HG02840 (cell line): Measurements from ENCODE around the gene DAB1.

Source experiments
- ATAC-seq: cut with Tn5 transposase; IDR thresholded peaks from one replicate; pipeline ENCODE4 v1.9.1; 2021; ENCODE audit warnings: mild to moderate bottlenecking, moderate library complexity, moderate number of reproducible peaks; ENCODE audit not compliant: unreplicated experiment, low FRiP score

Gene DAB1

GRCh38 chr1:57423656-57424211 lies at the start of gene DAB1:
Gene DAB1, minus strand, starts transcription at chr1:57424060. Its CDS starts 133,030 bp downstream, at chr1:57291030.
- ATAC-seq: no peak

GRCh38 chr1:57473448-57473847 lies 49.6 kb upstream of the DAB1 start:
- no peak for ATAC-seq

- no peak for ATAC-seq
These were observed 48.1 kb upstream of the DAB1 start for GRCh38 chr1:57471995-57472394.

GRCh38 chr1:57470036-57470435 lies 46.2 kb upstream of the DAB1 start:
- no peak for ATAC-seq

GRCh38 chr1:57468641-57469523 lies 45.0 kb upstream of the DAB1 start:
- ATAC-seq: no peak

- ATAC-seq: no peak
These were observed 44.0 kb upstream of the DAB1 start for GRCh38 chr1:57467830-57468229.

GRCh38 chr1:57464756-57465155 lies 40.9 kb upstream of the DAB1 start:
- ATAC-seq: no peak

GRCh38 chr1:57463343-57463742 lies 39.5 kb upstream of the DAB1 start:
- no peak for ATAC-seq

- ATAC-seq: no peak
These were observed 37.5 kb upstream of the DAB1 start for GRCh38 chr1:57461405-57461804.

- no peak for ATAC-seq
These were observed 27.7 kb upstream of the DAB1 start for GRCh38 chr1:57451516-57451915.

- ATAC-seq: no peak
These were observed 27.1 kb upstream of the DAB1 start for GRCh38 chr1:57450981-57451380.

GRCh38 chr1:57447551-57447950 lies 23.7 kb upstream of the DAB1 start:
- ATAC-seq: no peak

GRCh38 chr1:57443004-57443403 lies 19.1 kb upstream of the DAB1 start:
- no peak for ATAC-seq

- ATAC-seq: no peak
These were observed 16.2 kb upstream of the DAB1 start for GRCh38 chr1:57440096-57440495.

- no peak for ATAC-seq
These were observed 7.5 kb upstream of the DAB1 start for GRCh38 chr1:57431400-57431799.

GRCh38 chr1:57424231-57425027 lies 569 bp upstream of the DAB1 start:
- no peak for ATAC-seq

GRCh38 chr1:57423135-57423655 lies 665 bp downstream of the DAB1 start:
- ATAC-seq: no peak

- no peak for ATAC-seq
These were observed 1.4 kb downstream of the DAB1 start for GRCh38 chr1:57422271-57423134.

GRCh38 chr1:57421806-57422205 lies 2.1 kb downstream of the DAB1 start:
- ATAC-seq: no peak
